CD4-positive, CD25-positive, alpha-beta regulatory T cell (primary cell): ENCODE measurements around the gene IFT80. TPM values are rescaled to one million over a fixed set of nuclear protein-coding genes. Genes with fewer than 3 reads are reported as not detected.
A peak's percentile ranks its signal among the peaks of the same experiment; 100 is the strongest.
"Not testable (repeated sequence)": the region's sequence is repeated elsewhere in the genome, so short reads cannot be mapped to it uniquely, and the experiment has no call there.

Experiments
- ATAC-seq, 2 donors: fragments of 150-1000 bp; cut with Tn5 transposase; one replicate each; pipeline ENCODE4 v1.10.0; 2021; ENCODE audit warnings: low read depth in 2 of 2, moderate number of reproducible peaks in 2 of 2, moderate library complexity in 1 of 2
- DNase-seq, 3 donors: peaks; one replicate each; pipeline versions ENCODE4 v3.0.0 to v3.0.0-alpha.2; 2012 to 2022; ENCODE audit warnings: mixed read lengths in 1 of 3
- H3K27ac ChIP-seq: one replicate; pipeline ENCODE4 v1.7.0; 2013; ENCODE audit warnings: mild to moderate bottlenecking, low read length; ENCODE audit not compliant: insufficient read depth, poor library complexity, severe bottlenecking
- H3K27me3 ChIP-seq: one replicate; pipeline ENCODE4 v1.7.0; 2013; ENCODE audit warnings: low read length; ENCODE audit not compliant: control insufficient read depth, insufficient read depth
- H3K36me3 ChIP-seq: one replicate; pipeline ENCODE4 v1.7.0; 2013; ENCODE audit warnings: mild to moderate bottlenecking, low read length, moderate library complexity; ENCODE audit not compliant: control insufficient read depth, insufficient read depth
- H3K4me1 ChIP-seq: 2 replicates; pipeline ENCODE4 v1.7.0; 2013; ENCODE audit warnings: mild to moderate bottlenecking, low read length; ENCODE audit not compliant: insufficient read depth, control insufficient read depth, poor library complexity, severe bottlenecking
- H3K4me3 ChIP-seq: one replicate; pipeline ENCODE4 v1.7.0; 2013; ENCODE audit warnings: low read depth, mild to moderate bottlenecking, low read length, moderate library complexity
- H3K9me3 ChIP-seq, 2 experiments: 1 replicate in 1 of 2; 2 replicates in 1 of 2; pipeline ENCODE4 v1.7.0; 2013; ENCODE audit warnings: low read length in 2 of 2, mild to moderate bottlenecking in 1 of 2, moderate library complexity in 1 of 2; ENCODE audit not compliant: control insufficient read depth in 2 of 2
- H3K27ac Mint-ChIP-seq, 3 donors: one replicate each; pipeline ENCODE4 v1.8.0; 2020 to 2022; ENCODE audit warnings: mild to moderate bottlenecking in 3 of 3, mixed read lengths in 3 of 3, moderate library complexity in 2 of 3
- H3K27me3 Mint-ChIP-seq: one replicate; pipeline ENCODE4 v1.8.0; 2022; ENCODE audit warnings: mild to moderate bottlenecking, mixed read lengths
- H3K36me3 Mint-ChIP-seq: one replicate; pipeline ENCODE4 v1.8.0; 2020; ENCODE audit warnings: mixed read lengths
- H3K4me1 Mint-ChIP-seq, 4 donors: one replicate each; pipeline ENCODE4 v1.8.0; 2020 to 2022; ENCODE audit warnings: mixed read lengths in 4 of 4, mild to moderate bottlenecking in 1 of 4
- H3K4me3 Mint-ChIP-seq, 4 donors: one replicate each; pipeline ENCODE4 v1.8.0; 2020 to 2022; ENCODE audit warnings: mild to moderate bottlenecking in 4 of 4, mixed read lengths in 4 of 4, moderate library complexity in 3 of 4
- H3K9me3 Mint-ChIP-seq, 7 donors: one replicate each; pipeline ENCODE4 v1.8.0; 2020 to 2022; ENCODE audit warnings: mixed read lengths in 7 of 7, mild to moderate bottlenecking in 3 of 7, moderate library complexity in 2 of 7
- polyA plus RNA-seq, 4 donors: library from polyadenylated mRNA; unstranded; fragments of 300-500 nt; fragmentation: Illumina TruSeq; gene quantifications; one replicate each; pipeline ENCODE4 v1.2.3, GENCODE V29; 2021
- total RNA-seq: library from RNA; stranded (reverse); gene quantifications from one replicate; pipeline ENCODE4 v1.2.3, GENCODE V29; 2022

IFT80 gene
- total and polyA plus RNA-seq, 5 donors from 2014 or later, result 3.0 to 35.7 (median 6.3) TPM

DNA sequence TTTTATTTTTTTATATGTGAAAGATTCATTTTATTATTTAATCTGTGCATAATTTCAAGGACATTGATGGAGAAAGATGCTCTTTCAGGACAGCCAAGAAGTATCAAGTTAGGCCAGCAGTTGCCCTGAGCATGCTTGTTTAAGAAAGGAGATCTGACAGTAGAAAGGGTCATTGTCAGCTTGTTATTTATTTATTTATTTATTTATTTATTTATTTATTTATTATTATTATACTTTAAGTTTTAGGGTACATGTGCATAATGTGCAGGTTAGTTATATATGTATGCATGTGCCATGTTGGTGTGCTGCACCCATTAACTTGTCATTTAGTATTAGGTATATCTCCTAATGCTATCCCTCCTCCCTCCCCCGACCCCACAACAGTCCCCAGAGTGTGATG, 77.2 kb downstream of the IFT80 start:
- H3K4me3 ChIP-seq, H3K36me3 ChIP-seq, H3K27me3 ChIP-seq, ATAC-seq, DNase-seq, H3K9me3 Mint-ChIP-seq, H3K4me1 Mint-ChIP-seq, H3K9me3 ChIP-seq, H3K27ac ChIP-seq, H3K27ac Mint-ChIP-seq, H3K27me3 Mint-ChIP-seq, H3K4me1 ChIP-seq: not testable (repeated sequence)
- Mint-ChIP-seq H3K36me3 (peaks cover 29% of the 10 kb centered on the region), H3K4me3 (peak overlapping the region in 1 of 4 donors; percentile 58)

GRCh38 chr3:160319322-160319721, 79.7 kb downstream of the IFT80 start:
- Mint-ChIP-seq H3K27ac (no peak overlapping the region), H3K36me3 (peaks cover 28% of the 10 kb centered on the region)

GRCh38 chr3:160314995-160315394, 84.0 kb downstream of the IFT80 start:
- Mint-ChIP-seq H3K27ac (no peak overlapping the region), H3K4me1 (peaks cover 0 to 4% (median 4%) of the 10 kb centered on the region in 4 donors), H3K36me3 (peaks cover 34% of the 10 kb centered on the region), H3K4me3 (no peak overlapping the region), H3K27me3 (peaks cover 4% of the 10 kb centered on the region), H3K9me3 (peaks cover 0 to 1% (median 0%) of the 10 kb centered on the region in 7 donors)
- H3K27ac ChIP-seq, result no peak overlapping the region
- no peaks in the 10 kb centered on the region for H3K27me3 ChIP-seq
- DNase-seq (no peak), ATAC-seq (no peak)
- no peaks in the 10 kb centered on the region for H3K4me1 ChIP-seq
- H3K4me3 ChIP-seq, result no peak overlapping the region
- H3K36me3 ChIP-seq, result peaks cover 6% of the 10 kb centered on the region
- no peaks in the 10 kb centered on the region for H3K9me3 ChIP-seq

More at GRCh38 chr3:160319322-160319721, 79.7 kb downstream of the IFT80 start:
- Mint-ChIP-seq H3K4me1 (peaks cover 0 to 4% (median 2%) of the 10 kb centered on the region in 4 donors), H3K4me3 (no peak overlapping the region), H3K9me3 (peaks cover 0 to 3% (median 0%) of the 10 kb centered on the region in 7 donors), H3K27me3 (no peaks in the 10 kb centered on the region)
- Histone ChIP-seq H3K4me3 (no peak overlapping the region), H3K27me3 (no peaks in the 10 kb centered on the region), H3K9me3 (no peaks in the 10 kb centered on the region), H3K4me1 (no peaks in the 10 kb centered on the region), H3K27ac (no peak overlapping the region), H3K36me3 (peaks cover 6% of the 10 kb centered on the region)
- no peak for DNase-seq
- no peak for ATAC-seq

- peaks cover 0 to 5% (median 1%) of the 10 kb centered on the region in 7 donors for H3K9me3 Mint-ChIP-seq
- H3K36me3 Mint-ChIP-seq, result peaks cover 36% of the 10 kb centered on the region
- H3K36me3 ChIP-seq, result peaks cover 10% of the 10 kb centered on the region
- DNase-seq (peak in 1 of 3 donors; percentile 20), ATAC-seq (no peak)
- H3K9me3 ChIP-seq, result no peaks in the 10 kb centered on the region
- H3K4me3 ChIP-seq, result no peak overlapping the region
- H3K4me1 Mint-ChIP-seq, result peaks cover 0 to 4% (median 2%) of the 10 kb centered on the region in 4 donors
- no peaks in the 10 kb centered on the region for H3K27me3 ChIP-seq
- H3K4me1 ChIP-seq, result no peaks in the 10 kb centered on the region
- H3K27me3 Mint-ChIP-seq, result peaks cover 4% of the 10 kb centered on the region
- H3K27ac ChIP-seq, result no peak overlapping the region
- no peak overlapping the region for H3K4me3 Mint-ChIP-seq
- no peak overlapping the region for H3K27ac Mint-ChIP-seq
Measured at GRCh38 chr3:160312014-160312624, 86.9 kb downstream of the IFT80 start.

DNA sequence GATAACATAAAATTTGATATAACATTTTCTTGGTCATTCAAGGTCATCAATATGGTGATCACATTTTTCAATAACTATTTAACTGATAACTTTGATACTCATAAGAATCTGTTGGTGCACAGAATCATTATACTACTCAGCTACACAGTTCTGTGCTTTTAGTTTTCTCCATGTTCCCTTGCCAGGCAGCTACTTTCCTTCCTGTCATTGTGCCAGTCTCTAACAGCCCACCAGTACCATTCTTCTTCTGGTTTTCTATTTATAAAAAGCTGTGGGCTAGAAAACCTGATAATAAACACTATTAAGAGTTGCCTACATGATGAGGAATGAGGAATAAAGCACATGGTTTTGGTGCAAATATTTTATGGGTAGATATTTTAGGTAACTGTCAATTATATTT, 96.2 kb downstream of the IFT80 start:
- Histone ChIP-seq H3K4me3 (no peak overlapping the region), H3K9me3 (no peaks in the 10 kb centered on the region), H3K27me3 (no peaks in the 10 kb centered on the region), H3K36me3 (peaks cover 6% of the 10 kb centered on the region), H3K27ac (no peak overlapping the region), H3K4me1 (no peaks in the 10 kb centered on the region)
- Mint-ChIP-seq H3K4me3 (no peak overlapping the region), H3K27me3 (no peaks in the 10 kb centered on the region), H3K36me3 (peaks cover 17% of the 10 kb centered on the region), H3K9me3 (no peaks in the 10 kb centered on the region), H3K4me1 (no peaks in the 10 kb centered on the region), H3K27ac (no peak overlapping the region)
- DNase-seq (no peak), ATAC-seq (no peak)

GRCh38 chr3:160296591-160296990, 102.4 kb downstream of the IFT80 start:
- H3K9me3 Mint-ChIP-seq, result no peaks in the 10 kb centered on the region
- Histone ChIP-seq H3K27ac (no peak overlapping the region), H3K4me3 (no peak overlapping the region), H3K36me3 (no peaks in the 10 kb centered on the region), H3K27me3 (no peaks in the 10 kb centered on the region), H3K9me3 (no peaks in the 10 kb centered on the region), H3K4me1 (no peaks in the 10 kb centered on the region)
- H3K27me3 Mint-ChIP-seq, result no peaks in the 10 kb centered on the region
- no peak for DNase-seq
- peak overlapping the region in 1 of 3 donors; percentile 22 for H3K27ac Mint-ChIP-seq
- ATAC-seq, result no peak
- peaks cover 8% of the 10 kb centered on the region for H3K36me3 Mint-ChIP-seq
- no peak overlapping the region for H3K4me3 Mint-ChIP-seq
- no peaks in the 10 kb centered on the region for H3K4me1 Mint-ChIP-seq

- Histone ChIP-seq H3K27me3 (no peaks in the 10 kb centered on the region), H3K27ac (no peak overlapping the region), H3K9me3 (no peaks in the 10 kb centered on the region), H3K4me3 (no peak overlapping the region), H3K36me3 (no peaks in the 10 kb centered on the region), H3K4me1 (no peaks in the 10 kb centered on the region)
- ATAC-seq, result no peak
- no peak overlapping the region for H3K4me3 Mint-ChIP-seq
- no peaks in the 10 kb centered on the region for H3K4me1 Mint-ChIP-seq
- peaks cover 26% of the 10 kb centered on the region for H3K36me3 Mint-ChIP-seq
- peaks cover 0 to 2% (median 0%) of the 10 kb centered on the region in 7 donors for H3K9me3 Mint-ChIP-seq
- no peak for DNase-seq
- no peaks in the 10 kb centered on the region for H3K27me3 Mint-ChIP-seq
- no peak overlapping the region for H3K27ac Mint-ChIP-seq
Measured at GRCh38 chr3:160291909-160292299, 107.1 kb downstream of the IFT80 start.

GRCh38 chr3:160291290-160291908, 107.6 kb downstream of the IFT80 start:
- H3K27me3 ChIP-seq, result no peaks in the 10 kb centered on the region
- H3K4me1 Mint-ChIP-seq, result no peaks in the 10 kb centered on the region
- H3K27ac ChIP-seq, result no peak overlapping the region
- H3K36me3 Mint-ChIP-seq, result peaks cover 26% of the 10 kb centered on the region
- no peaks in the 10 kb centered on the region for H3K9me3 ChIP-seq
- no peaks in the 10 kb centered on the region for H3K36me3 ChIP-seq
- H3K9me3 Mint-ChIP-seq, result peaks cover 0 to 2% (median 0%) of the 10 kb centered on the region in 7 donors
- H3K4me3 ChIP-seq, result no peak overlapping the region
- H3K4me3 Mint-ChIP-seq, result no peak overlapping the region
- H3K27me3 Mint-ChIP-seq, result no peaks in the 10 kb centered on the region
- ATAC-seq, result no peak
- H3K4me1 ChIP-seq, result no peaks in the 10 kb centered on the region
- no peak overlapping the region for H3K27ac Mint-ChIP-seq
- DNase-seq, result no peak
